GM21515 (cell line): ENCODE data around the gene RPL35.

Experiments
- ATAC-seq: cut with Tn5 transposase; IDR thresholded peaks from one replicate; pipeline ENCODE4 v1.9.1; 2021; ENCODE audit not compliant: unreplicated experiment

RPL35 gene

DNA sequence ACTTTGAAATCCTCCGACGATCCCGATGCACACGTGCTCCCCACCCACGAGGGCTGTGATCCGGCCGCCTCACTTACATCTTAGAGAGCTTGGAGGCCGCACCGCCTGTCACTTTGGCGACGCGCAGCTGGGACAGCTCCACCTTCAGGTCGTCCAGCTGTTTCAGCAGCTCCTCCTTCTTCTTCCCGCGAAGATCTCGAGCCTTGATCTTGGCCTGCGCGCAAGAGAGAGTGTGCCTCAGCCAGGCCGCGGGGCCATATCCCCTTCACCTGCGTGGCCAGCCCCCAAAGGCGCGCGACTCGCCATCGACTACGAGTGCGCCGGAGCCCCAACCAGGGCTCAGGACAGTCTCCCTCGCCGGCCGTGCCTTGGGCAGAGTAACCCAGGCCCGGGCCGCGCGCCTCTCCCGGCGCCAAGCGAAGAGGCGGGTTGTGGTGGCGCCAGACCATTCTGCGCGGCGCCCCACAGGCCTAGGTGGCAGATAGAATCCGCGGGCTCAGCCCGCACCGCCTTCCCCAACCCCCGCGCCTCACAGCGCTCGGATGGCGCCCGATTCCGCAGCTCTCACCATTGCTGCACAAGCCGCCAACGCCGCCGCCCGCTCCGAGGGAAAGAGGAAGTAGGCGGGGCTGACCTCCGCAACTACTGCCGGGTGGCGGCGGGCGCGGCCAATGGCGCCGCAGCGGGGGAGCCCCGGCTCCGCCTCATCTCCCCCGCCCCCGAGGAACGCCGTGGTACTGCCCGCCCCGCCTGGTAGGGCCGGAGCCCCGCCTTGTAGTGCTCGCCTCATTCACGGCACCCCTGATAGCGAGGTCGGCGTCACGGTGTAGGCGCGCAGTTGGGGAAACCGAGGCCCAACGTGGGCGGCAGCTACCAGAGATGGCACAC, at the start of gene RPL35, which contains the start of gene ARPC5L:
Gene RPL35, minus strand, starts transcription at position 616 of the 888 bp plus-strand sequence. Its CDS starts 45 bp downstream, at position 571.
Gene ARPC5L, plus strand, starts transcription at position 789 of the 888 bp plus-strand sequence. CDS start 7,161 bp downstream, outside the sequence.
- peak; percentile 88 for ATAC-seq

DNA sequence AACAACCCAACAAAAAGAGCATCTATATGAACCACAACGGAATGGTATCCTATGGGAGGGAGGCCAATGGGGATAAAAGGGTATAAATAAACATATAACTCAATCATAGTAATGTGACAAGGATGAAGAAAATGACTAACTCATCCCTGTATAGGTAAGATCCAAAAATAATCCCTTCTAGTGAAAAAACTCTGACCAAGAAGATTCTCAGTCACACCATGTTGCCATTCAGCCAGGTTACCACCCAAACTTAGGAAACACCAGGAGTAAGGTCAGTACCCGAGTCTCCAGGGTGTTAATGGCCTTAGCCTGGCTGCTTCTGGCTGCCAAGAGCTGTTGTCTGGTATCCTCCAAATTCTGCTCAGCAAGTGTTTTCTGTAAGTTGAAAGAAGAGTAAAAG, 46.3 kb upstream of the RPL35 start:
- no peak for ATAC-seq

GRCh38 chr9:124906966-124907365, 45.2 kb upstream of the RPL35 start:
- no peak for ATAC-seq

- no peak for ATAC-seq
These were observed 38.1 kb upstream of the RPL35 start for GRCh38 chr9:124899845-124900244.

GRCh38 chr9:124897570-124898460, 36.1 kb upstream of the RPL35 start:
- no peak for ATAC-seq

GRCh38 chr9:124894741-124895170, 33.0 kb upstream of the RPL35 start:
- ATAC-seq: no peak

GRCh38 chr9:124894035-124894740, 32.4 kb upstream of the RPL35 start:
- ATAC-seq: no peak

DNA sequence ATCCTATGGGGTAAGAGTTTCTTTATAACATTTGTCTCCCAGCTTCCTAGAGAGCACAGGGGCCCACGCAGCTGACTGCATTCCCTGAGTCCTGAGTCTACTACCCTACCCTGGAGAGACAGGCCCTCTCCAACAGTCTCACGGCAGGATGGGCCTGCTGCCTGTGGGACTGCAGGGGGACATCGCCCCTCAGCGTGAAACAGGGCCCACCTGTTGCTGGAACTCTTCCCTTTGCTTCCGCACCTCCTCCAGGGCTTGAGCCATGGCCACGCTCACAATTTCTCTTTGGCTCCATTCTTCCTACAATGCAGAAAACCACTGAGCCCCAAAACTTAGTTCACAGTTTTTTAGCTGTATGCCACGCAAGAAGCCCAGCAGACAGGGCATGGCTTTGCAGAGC, 28.4 kb upstream of the RPL35 start:
- no peak for ATAC-seq

GRCh38 chr9:124889006-124889405, 27.2 kb upstream of the RPL35 start:
- ATAC-seq: no peak

GRCh38 chr9:124887832-124888231, 26.1 kb upstream of the RPL35 start:
- ATAC-seq: no peak

DNA sequence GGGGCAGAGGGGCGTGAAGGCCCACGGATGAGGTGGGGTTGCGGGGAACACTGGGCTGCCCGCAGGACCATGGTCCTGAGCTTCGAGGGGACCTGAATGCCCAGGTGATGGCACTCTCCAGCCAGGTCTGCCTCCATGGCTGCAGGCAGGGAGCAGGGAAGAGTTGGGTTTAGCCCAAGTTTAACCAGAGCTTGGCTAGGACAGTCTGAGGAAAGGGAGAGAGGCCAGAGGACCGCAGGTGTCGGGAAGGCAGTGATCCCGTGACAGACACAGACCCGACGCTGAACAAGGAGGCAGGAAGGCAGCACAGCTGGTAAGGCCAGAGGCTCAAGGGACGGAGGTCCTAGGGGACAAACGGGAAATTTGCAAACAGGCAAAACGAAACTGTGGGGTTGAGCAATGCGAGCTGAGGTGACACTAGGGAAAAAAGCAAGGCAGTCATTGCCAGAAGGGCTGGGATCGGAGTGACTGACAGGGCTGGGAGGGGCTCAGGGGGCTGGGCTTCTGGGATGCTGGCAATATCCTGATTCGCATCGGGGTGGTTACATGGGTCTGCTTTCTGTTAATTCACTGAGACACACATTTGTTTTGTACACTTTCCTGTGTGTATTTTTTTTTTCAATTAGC, 25.2 kb upstream of the RPL35 start:
- no peak for ATAC-seq

DNA sequence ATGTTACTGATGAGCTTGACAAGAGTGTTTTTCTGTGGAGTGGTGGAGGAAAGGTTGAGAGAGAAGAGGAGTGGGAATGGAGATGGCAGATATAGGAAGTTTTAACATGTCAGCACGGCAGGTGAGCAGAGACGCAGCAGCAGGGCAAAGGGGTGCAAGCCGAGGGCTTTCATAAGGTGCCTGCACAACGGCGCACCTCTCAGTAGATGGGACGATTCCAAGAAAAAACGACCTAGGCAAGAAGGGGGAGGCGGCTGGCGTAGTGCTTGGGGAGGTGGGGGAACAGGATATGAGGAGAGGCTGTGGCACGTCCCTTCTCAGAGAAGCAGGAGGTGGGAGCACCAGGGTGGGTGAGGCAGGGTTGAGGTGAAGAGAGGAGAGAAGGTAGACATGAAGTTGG, 24.7 kb upstream of the RPL35 start:
- ATAC-seq: no peak

DNA sequence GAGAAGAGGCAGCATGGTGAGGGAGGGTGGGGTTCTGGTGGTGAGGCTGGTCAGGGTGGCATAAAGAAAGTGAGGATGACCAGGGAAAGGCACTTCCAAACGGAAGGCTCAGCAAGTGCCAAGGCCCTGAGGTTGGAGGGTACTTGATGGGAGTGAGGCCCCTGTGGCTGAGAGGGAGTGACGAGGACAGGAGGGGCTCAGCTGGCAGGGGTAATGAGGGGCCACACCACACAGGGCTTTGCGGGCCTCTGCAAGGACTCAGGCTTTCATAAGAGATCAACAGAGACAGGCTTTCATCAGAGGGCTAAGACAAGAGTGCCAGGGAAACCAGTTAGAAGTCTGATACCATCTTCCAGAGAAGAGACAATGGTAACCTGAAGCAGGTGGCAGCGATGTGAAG, 23.8 kb upstream of the RPL35 start:
- ATAC-seq: no peak

- no peak for ATAC-seq
These were observed 22.6 kb upstream of the RPL35 start for GRCh38 chr9:124884376-124884775.

- no peak for ATAC-seq
These were observed 20.5 kb upstream of the RPL35 start for GRCh38 chr9:124882231-124882630.

- no peak for ATAC-seq
These were observed 19.5 kb upstream of the RPL35 start for GRCh38 chr9:124881138-124881743.

DNA sequence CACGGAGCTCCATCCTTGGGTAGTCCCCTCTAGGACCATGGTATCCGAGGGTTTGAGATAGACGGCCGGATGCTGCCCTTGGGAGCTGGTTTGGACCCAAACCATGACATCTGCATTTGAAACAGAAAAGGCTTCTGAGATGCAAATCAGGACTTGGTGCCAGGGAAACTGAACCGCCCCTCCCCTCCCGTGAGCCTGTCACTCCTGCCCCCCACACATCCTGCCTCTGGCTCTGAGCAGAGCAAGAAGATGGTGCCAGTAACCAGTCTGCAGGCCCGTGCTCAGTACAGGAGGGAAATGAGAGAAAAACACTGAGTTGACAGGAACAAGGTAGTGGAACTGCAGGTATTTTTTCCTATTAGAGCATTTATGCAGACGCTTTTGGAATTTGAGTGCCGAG, 18.7 kb upstream of the RPL35 start:
- ATAC-seq: no peak

- no peak for ATAC-seq
These were observed 17.5 kb upstream of the RPL35 start for GRCh38 chr9:124879226-124879625.

GRCh38 chr9:124878518-124878917, 16.8 kb upstream of the RPL35 start:
- no peak for ATAC-seq

DNA sequence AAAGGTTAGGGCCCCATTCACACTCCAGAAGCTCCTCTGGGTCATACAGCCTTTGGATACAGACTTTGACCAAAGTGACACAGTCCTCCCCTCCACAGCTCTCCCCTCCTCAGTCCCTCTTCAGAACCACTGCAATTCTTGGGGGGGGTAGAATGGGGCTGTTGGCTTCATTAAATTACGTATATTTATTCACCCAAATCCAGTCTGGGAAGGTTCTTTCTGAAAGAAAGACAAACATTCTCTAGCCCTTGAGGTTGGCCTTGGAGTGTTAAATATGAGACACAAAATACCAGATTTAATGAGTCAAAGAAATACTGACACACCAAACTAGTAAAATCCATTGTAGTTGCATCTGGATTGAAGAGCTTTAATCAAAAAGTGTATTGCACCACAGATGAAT, 16.3 kb upstream of the RPL35 start:
- ATAC-seq: no peak
